HG02973 (cell line): ENCODE results near the gene HSH2D.
"Not testable (repeated sequence)": the region's sequence is repeated elsewhere in the genome, so short reads cannot be mapped to it uniquely, and the experiment has no call there.

ENCODE experiments used
- ATAC-seq: cut with Tn5 transposase; IDR thresholded peaks from one replicate; pipeline ENCODE4 v1.9.1; 2021; ENCODE audit warnings: moderate library complexity; ENCODE audit not compliant: unreplicated experiment

Gene HSH2D

DNA sequence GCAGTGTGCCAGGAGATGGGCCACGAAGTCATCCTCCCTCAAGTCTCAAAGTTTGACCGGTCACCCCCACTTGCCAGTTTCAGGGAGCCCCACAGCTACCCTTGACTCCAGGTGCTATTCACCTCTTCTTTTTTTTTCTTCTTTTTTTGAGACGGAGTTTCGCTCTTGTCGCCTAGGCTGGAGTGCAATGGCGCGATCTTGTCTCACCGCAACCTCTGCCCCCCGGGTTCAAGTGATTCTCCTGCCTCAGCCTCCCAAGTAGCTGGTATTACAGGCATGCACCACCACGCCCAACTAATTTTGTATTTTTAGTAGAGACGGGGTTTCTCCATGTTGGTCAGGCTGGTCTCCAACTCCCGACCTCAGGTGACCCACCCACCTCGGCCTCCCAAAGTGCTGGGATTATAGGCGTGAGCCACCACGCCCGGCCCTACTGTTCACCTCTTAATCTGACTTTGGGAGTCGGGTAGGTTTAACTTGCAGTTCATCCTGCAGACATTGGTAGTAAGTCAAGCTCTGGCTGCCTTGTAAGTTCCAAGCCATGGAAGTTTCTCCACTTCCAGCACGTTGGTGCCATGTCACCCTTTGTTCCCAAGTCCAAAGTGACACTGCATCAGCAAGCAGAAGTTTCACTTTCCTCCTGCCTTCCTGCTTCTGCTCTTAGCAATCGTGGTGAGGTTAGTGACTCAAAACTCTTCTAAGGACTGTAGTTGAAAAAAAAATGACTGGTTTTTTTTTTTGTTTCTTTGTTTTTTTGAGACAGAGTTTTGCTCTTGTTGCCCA, 24.2 kb upstream of the HSH2D start:
- not testable (repeated sequence) for ATAC-seq

DNA sequence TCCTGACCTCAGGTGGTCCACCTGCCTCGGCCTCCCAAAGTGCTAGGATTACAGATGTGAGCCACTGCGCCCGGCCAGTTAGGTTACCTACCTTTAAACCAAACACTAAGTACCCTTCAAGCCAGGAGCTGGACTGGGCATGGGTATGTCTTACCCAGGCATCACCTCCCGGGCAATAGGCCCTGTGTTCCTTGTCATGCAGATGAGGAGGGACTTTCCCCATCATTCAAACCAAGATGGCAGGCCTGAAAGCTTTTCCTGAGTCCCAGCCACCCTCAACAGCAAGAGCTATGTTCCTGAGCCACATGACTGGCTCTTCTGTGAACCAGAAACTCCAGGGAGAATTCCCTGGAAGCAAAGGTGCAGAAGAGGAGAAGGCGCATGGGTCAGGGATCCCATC, 22.3 kb upstream of the HSH2D start:
- ATAC-seq: no peak

GRCh38 chr19:16121967-16122366, 21.5 kb upstream of the HSH2D start:
- no peak for ATAC-seq

- no peak for ATAC-seq
These were observed 18.5 kb upstream of the HSH2D start for GRCh38 chr19:16124953-16125352.

DNA sequence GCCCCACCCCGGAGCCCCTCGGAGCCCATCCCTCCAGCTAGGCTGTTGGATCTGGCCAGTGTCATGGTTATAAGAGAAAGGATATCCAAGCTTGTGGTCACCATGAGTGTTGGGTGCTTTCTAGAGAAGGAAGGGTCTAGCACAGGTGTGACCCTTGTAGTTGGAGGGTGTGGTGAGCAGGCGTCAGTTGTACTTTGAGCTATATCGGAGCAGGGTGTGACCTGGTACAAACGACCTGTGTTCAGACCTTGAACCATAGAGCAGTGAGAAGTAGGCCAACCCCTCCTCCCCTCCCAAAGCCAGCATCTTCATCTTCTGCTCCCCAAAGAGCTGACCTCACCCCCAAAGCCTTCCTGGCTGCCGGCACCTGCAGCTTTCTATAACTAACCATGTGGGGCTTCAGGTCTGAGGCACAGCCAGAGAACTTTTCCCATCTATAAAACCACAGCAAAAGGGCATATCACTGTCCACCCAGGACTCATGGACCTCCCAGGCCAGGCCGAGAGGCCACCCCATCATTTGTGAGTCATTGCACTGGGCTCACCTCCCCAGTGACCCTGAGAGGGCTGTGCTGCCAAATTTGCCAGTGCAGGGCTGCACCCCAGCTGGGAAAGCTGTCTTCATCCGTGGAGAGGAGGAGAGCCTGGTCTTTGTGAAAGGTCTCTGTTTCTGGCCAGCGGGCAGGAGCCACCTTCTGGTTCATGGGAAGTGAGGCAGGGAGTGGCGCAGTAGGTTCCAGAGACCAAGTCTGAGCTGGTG, 17.6 kb upstream of the HSH2D start:
- ATAC-seq: no peak

DNA sequence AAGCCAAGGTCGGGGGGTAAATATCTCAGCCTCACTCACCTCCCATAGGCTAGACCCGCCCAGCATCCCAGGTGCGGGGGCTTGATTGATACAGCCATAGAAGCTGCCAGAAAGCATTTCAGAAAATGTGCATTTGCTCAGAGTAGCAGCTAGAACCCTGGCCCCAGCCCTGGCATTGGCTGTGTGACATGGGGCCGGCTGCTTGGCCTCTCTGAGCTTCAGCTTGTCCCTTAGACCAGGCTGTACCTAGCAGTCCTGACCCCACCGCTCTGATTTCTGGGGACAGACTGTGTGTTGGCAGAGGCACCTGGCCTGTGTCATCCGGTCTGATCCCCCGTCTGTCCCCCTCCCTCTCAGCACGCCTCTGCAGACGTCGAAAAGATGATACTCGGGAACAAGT, 16.4 kb upstream of the HSH2D start:
- ATAC-seq: no peak

DNA sequence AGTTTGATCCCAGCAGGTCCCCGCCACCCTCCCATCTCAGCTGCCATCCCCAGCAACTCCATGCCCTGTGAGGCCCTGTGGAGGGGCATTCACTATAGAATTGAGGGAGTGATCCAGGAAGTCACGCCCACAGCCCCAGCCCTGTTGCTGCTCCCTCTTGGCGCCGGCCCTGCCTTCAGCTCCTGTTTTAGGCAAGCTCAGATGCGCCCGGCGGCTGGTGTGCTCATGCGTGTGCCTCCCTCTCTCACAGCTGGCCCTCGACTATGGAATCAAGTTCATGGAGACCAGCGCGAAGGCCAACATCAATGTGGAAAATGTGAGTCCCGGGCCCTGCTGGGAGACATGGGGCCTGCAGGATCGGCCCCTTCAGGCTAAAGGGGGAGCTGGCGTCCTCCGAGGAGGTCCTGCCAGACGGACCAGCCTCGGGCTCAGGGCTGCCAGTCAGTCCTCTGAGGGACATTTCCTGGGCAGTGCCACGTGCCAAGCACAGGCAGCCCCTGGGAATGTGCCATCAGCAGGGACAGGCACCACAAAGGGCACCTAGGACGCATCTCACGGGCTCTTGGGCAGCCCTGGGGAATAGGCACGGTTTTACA, 15.6 kb upstream of the HSH2D start:
- no peak for ATAC-seq

- no peak for ATAC-seq
These were observed 11.8 kb upstream of the HSH2D start for GRCh38 chr19:16131648-16132047.

GRCh38 chr19:16133818-16134217, 9.7 kb upstream of the HSH2D start:
- no peak for ATAC-seq

GRCh38 chr19:16134510-16134909, 9.0 kb upstream of the HSH2D start:
- no peak for ATAC-seq

DNA sequence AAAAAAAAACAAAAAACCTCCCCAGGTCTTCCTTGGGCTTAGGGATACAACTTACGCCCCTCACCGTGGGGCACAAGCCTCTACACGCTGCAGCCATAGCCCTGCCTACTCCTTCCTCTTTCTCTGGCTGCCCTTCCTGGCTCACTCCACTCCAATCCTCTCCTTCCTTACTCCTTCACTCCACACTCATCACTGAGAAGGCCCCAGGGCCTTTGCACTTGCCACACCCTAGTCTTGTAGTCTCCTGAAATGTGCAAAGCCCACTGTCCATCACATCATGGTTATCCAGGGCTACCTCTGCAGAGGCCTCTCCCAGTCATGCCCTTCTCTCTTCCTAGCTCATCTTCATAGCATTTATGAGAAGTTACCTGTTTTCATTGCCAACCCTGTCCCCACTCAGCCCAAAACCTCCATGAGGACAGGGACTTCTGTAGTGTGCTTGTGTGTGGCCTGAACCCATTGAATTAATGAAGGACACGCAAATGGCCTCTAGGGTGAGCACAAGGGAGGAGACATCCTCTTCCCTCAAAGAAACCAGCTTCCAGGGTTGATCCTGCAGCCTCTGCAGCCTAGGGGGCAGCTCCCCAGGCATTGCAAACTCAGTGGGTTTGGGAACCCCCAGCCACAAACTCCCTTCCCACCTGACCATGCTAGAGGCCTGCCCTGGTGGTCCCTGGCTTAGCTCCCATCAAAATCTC, 7.9 kb upstream of the HSH2D start:
- ATAC-seq: no peak

GRCh38 chr19:16136185-16136999, 7.1 kb upstream of the HSH2D start:
- ATAC-seq: no peak

DNA sequence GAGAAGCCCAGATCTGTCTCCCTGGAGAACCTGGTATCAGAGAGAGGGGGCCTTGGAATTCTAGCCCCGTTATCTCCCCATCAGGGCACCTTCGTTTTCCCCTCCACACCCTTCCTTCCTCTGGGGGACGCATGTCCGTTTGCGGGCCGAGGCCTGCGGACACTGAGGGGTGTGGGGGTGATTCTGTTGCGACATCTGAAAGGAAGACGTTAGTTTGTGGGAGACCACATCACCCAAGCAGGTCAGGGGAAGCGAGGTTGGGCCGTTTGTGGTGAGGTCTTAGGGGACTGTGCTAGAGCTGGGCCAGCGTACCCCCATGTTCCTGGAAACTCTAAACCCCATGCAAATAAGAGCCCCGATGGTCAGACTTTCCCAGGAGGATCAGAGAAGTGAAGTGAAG, 3.7 kb upstream of the HSH2D start:
- no peak for ATAC-seq

DNA sequence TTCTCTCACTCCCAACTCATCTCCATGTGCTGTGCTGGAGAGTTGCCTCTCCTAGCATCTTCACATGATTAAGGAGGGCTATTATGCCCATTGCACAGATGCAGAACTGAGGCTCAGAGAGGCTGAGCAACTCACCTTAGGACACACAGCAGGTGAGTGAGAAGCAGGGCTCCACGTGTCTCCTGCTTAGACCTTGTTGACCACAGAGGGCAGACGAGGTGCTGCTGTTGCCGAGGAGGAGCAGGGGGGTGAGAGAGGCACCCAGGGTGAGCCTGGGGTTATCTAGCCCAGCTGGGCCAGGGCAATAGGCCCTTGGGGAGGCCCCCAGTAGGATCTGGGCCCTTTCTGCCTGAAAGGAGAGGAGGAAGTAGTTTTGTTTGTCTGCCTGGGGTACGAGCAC, 2.4 kb upstream of the HSH2D start:
- no peak for ATAC-seq

- ATAC-seq: no peak
These were observed 1.4 kb upstream of the HSH2D start for GRCh38 chr19:16142032-16142580.

- no peak for ATAC-seq
These were observed 714 bp downstream of the HSH2D start for GRCh38 chr19:16144216-16144581.

GRCh38 chr19:16146112-16146511, 2.6 kb downstream of the HSH2D start:
- no peak for ATAC-seq

DNA sequence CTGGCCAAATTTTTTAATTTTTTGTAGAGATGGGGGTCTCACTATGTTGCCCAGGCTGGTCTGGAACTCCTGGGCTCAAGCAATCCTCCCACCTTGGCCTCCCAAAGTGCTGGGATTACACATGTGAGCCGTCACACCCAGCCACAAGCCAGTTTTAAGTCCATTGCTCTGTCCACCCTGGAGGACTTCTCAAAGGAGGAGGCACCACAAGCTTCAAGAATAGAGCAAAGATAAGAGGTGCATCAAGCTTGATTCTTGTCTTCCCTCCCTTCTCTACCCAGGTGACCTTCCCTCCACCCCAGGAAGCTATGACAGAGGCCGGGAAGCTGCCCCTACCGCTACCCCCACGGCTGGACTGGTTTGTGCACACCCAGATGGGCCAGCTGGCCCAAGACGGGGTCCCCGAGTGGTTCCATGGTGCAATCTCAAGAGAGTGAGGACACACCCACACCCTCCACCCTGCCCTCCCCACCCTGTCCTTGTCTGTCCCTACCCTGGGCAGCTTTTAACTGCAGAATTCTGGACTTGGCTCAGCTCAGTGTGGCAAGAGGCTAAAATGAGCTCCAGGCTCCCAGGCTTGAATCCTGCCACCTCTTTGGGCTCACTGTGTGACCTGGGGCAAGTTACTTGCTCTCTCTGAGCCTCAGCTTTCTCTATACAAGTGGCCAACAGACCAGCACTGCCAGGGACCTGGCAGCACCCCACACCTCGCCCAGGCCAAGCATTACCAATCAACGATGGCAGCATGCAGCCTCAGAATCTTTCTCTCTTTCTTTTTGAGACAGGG, 5.2 kb downstream of the HSH2D start:
- no peak for ATAC-seq

GRCh38 chr19:16153582-16154336, 10.3 kb downstream of the HSH2D start:
- no peak for ATAC-seq
